Measurements from ENCODE around the gene SUN2. TPM values are rescaled to one million over a fixed set of nuclear protein-coding genes. Genes with fewer than 3 reads are reported as not detected.

Gene SUN2
- total and polyA plus RNA-seq, 8 donors = 25.3 to 387 (median 117) TPM

DNA sequence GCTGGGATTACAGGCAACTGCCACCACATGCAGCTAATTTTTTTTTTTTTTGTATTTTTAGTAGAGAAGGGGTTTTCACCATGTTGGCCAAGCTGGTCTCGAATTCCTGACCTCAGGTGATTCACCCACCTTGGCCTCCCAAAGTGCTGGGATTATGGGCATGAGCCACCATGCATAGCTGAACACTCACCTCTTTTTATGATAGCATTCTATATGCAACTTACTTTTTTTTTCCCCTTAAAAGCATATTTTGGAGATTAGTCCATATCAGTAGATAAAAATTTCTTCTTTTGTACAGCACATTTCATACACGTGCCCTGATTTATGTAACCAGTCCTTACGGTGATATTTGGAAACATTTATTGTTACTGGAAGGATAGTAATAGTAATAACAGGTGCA is 35.4 kb downstream of the SUN2 start:
- DNase-seq = no peak
- no peaks in the 10 kb centered on the region for H3K9me3 ChIP-seq
- intact Hi-C loops (cut with DNase I; ENCODE audit: low total_unique reads) = no loop called here

DNA sequence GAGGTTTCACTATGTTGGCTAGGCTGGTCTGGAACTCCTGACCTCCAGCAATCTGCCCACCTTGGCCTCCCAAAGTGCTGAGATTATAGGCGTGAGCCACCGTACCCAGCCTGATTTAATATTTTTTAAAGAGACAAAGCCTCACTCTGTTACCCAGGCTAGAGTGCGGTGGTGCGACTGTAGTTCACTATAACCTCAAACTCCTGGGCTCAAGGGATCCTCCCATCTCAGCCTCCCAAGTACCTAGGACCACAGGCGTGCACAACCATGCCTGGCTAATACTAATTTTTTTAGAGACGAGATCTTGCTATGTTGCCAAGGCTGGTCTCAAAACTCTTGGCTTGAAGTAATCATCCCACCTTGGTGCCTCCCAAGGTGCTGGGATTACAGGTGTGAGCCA is 36.6 kb downstream of the SUN2 start:
- intact Hi-C loops (cut with DNase I; ENCODE audit: low total_unique reads) = no loop called here
- H3K4me3 ChIP-seq = no peak overlapping the region
- H3K9me3 ChIP-seq = no peaks in the 10 kb centered on the region
- H3K27ac ChIP-seq = peak overlapping the region in 4 of 5 donors; percentile 15 to 64 (median 46)
- WGBS, 5 donors = 91 to 94% (median 92%) methylated on average over 6 of the region's 6 CpGs
- no peak for DNase-seq
- no peaks in the 10 kb centered on the region for H3K27me3 ChIP-seq
- peaks cover 42 to 88% (median 83%) of the 10 kb centered on the region in 4 donors for H3K36me3 ChIP-seq
- peaks cover 7 to 35% (median 22%) of the 10 kb centered on the region in 4 donors for H3K4me1 ChIP-seq
- TF ChIP-seq, protein P1, sequence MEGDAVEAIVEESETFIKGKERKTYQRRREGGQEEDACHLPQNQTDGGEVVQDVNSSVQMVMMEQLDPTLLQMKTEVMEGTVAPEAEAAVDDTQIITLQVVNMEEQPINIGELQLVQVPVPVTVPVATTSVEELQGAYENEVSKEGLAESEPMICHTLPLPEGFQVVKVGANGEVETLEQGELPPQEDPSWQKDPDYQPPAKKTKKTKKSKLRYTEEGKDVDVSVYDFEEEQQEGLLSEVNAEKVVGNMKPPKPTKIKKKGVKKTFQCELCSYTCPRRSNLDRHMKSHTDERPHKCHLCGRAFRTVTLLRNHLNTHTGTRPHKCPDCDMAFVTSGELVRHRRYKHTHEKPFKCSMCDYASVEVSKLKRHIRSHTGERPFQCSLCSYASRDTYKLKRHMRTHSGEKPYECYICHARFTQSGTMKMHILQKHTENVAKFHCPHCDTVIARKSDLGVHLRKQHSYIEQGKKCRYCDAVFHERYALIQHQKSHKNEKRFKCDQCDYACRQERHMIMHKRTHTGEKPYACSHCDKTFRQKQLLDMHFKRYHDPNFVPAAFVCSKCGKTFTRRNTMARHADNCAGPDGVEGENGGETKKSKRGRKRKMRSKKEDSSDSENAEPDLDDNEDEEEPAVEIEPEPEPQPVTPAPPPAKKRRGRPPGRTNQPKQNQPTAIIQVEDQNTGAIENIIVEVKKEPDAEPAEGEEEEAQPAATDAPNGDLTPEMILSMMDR (IDR thresholded peaks at IDR 0.05) = no peak
- TF ChIP-seq EP300 (IDR thresholded peaks at IDR 0.05) (no peak), POLR2AphosphoS5 (IDR thresholded peaks at IDR 0.05) (no peak), POLR2A (IDR thresholded peaks at IDR 0.05) (no peak)

More for the DNA sequence above, 35.4 kb downstream of the SUN2 start:
- WGBS, 5 donors = 68 to 80% (median 70%) methylated on average over 3 of the region's 3 CpGs
- peaks cover 51 to 97% (median 91%) of the 10 kb centered on the region in 4 donors for H3K36me3 ChIP-seq
- H3K4me1 ChIP-seq = peaks cover 7 to 23% (median 13%) of the 10 kb centered on the region in 4 donors
- H3K4me3 ChIP-seq = no peak overlapping the region
- H3K27me3 ChIP-seq = no peaks in the 10 kb centered on the region
- TF ChIP-seq POLR2AphosphoS5 (IDR thresholded peaks at IDR 0.05) = no peak
- TF ChIP-seq EP300 (IDR thresholded peaks at IDR 0.05) = no peak
- TF ChIP-seq POLR2A (IDR thresholded peaks at IDR 0.05) = no peak
- TF ChIP-seq, protein P1 (IDR thresholded peaks at IDR 0.05) = no peak
- no peak overlapping the region for H3K27ac ChIP-seq

DNA sequence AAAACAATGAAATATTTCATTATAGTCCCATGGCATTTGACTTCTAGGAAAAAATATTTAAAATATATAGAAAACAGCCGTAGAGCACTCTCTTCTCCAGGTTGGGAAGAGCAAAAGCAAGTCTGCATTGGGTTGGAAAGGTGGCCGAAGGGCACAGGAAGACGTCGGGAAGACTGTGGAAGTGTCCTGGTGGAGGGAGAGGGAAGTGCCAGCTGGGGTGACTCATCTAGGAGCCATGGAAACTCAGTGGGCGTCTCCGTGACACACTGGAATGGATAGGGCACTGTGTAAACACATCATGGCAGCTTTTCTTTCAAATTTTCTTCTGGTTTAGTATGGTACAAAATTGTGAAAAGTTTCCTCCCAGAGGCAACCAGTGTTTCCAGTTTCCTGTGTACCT is 37.4 kb downstream of the SUN2 start:
- DNase-seq = peak; percentile 66 to 87
- 30 to 37% (median 33%) methylated on average over 6 of the region's 6 CpGs for WGBS, 5 donors
- peak overlapping the region in 4 of 5 donors; percentile 15 to 64 (median 46) for H3K27ac ChIP-seq

DNA sequence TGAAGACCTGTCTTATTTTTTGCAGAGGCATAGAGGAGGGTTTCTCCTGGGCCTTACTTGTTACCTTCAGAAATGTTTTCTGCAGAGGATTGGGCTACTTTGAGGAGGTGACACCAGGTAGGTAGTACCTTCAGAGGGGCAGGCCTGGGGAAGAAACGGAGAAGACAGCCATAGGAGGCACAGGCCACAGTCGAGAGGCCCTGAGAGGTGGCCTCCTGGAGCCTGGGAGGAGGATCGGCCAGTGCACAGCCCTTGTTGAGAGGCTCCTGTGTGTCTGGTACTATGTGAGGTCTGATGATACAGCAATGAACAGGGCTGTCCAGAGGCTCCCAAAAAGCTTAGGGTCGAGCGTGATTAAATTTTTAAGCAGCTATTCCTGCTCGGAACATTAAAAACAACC is 38.6 kb downstream of the SUN2 start:
- Histone ChIP-seq H3K36me3 (peaks cover 23 to 72% (median 65%) of the 10 kb centered on the region in 4 donors), H3K4me1 (peaks cover 15 to 54% (median 32%) of the 10 kb centered on the region in 4 donors), H3K4me3 (no peak overlapping the region), H3K9me3 (no peaks in the 10 kb centered on the region), H3K27me3 (no peaks in the 10 kb centered on the region), H3K27ac (peak overlapping the region in 1 of 5 donors; percentile 64)
- intact Hi-C loops (cut with DNase I; ENCODE audit: low total_unique reads) = no loop called here
- no peak for DNase-seq
- no peak for TF ChIP-seq POLR2AphosphoS5 (IDR thresholded peaks at IDR 0.05)
- WGBS, 5 donors = 90 to 96% (median 94%) methylated on average over 6 of the region's 6 CpGs

More for the DNA sequence above, 37.4 kb downstream of the SUN2 start:
- Histone ChIP-seq H3K27me3 (no peaks in the 10 kb centered on the region), H3K36me3 (peaks cover 34 to 80% (median 75%) of the 10 kb centered on the region in 4 donors), H3K4me1 (peaks cover 7 to 43% (median 26%) of the 10 kb centered on the region in 4 donors), H3K9me3 (no peaks in the 10 kb centered on the region), H3K4me3 (no peak overlapping the region)
- TF ChIP-seq EP300 (IDR thresholded peaks at IDR 0.05) (no peak), POLR2A (IDR thresholded peaks at IDR 0.05) (no peak), POLR2AphosphoS5 (IDR thresholded peaks at IDR 0.05) (peak in 1 of 3 donors; percentile 56)
- TF ChIP-seq, protein P1 (IDR thresholded peaks at IDR 0.05) = peak in 6 of 7 experiments; percentile 27 to 75 (median 57)
- intact Hi-C loops (cut with DNase I; ENCODE audit: low total_unique reads) = no loop called here

DNA sequence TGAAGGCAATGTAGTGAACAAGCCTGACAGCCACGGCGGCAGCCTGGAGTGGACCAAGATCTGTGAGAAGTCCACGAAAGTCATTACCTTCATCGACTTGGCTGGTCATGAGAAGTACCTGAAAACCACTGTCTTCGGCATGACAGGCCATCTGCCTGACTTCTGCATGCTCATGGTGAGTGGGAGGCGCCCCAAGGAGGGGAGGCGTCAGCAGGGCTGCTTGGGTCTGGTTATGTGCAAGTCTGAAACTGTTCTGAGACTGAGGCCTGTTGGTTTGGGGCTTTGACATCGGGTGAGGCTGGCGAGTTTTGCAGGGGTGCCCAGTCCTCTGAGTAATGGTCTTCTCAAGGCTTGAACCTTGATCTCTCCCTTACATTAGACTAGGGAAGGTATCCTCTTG is 39.0 kb downstream of the SUN2 start:
- intact Hi-C loops (cut with DNase I; ENCODE audit: low total_unique reads) = no loop called here

More for the DNA sequence above, 39.0 kb downstream of the SUN2 start:
- H3K9me3 ChIP-seq = no peaks in the 10 kb centered on the region
- DNase-seq = no peak
- TF ChIP-seq, protein P1 (IDR thresholded peaks at IDR 0.05) = no peak
- no peak for TF ChIP-seq POLR2A (IDR thresholded peaks at IDR 0.05)
- TF ChIP-seq EP300 (IDR thresholded peaks at IDR 0.05) = no peak
- TF ChIP-seq POLR2AphosphoS5 (IDR thresholded peaks at IDR 0.05) = no peak
- H3K4me1 ChIP-seq = peaks cover 15 to 59% (median 33%) of the 10 kb centered on the region in 4 donors
- H3K36me3 ChIP-seq = peaks cover 22 to 70% (median 61%) of the 10 kb centered on the region in 4 donors
- no peak overlapping the region for H3K27ac ChIP-seq
- 88 to 100% (median 93%) methylated on average over 6 to 9 of the region's 9 CpGs for WGBS, 5 donors
- H3K4me3 ChIP-seq = no peak overlapping the region
- no peaks in the 10 kb centered on the region for H3K27me3 ChIP-seq
